Lung (tissue), 12 donors: ENCODE results near the gene CTTNBP2. TPM values are rescaled to one million over a fixed set of nuclear protein-coding genes. Genes with fewer than 3 reads are reported as not detected.

Source experiments
- ATAC-seq: fragments of 200-7000 bp; cut with Tn5 transposase; one replicate; pipeline ENCODE4 v1.9.1; 2020; ENCODE audit warnings: moderate number of reproducible peaks; ENCODE audit not compliant: insufficient read depth, low FRiP score
- DNase-seq, 3 donors: peaks; one replicate each; pipeline ENCODE4 v3.0.0-alpha.2; 2013 to 2017
- H3K27ac ChIP-seq, 2 donors: one replicate each; pipeline ENCODE4 v1.5.1; 2013; ENCODE audit warnings: mild to moderate bottlenecking in 2 of 2, moderate library complexity in 2 of 2, control low read depth in 1 of 2, inconsistent platforms in 1 of 2, low read depth in 1 of 2, low read length in 1 of 2
- H3K27me3 ChIP-seq, 3 donors: one replicate each; pipeline ENCODE4 v1.5.1; 2013; ENCODE audit warnings: low read length in 2 of 3; ENCODE audit not compliant: control insufficient read depth in 3 of 3, insufficient read depth in 3 of 3
- H3K36me3 ChIP-seq, 4 donors: one replicate each; pipeline ENCODE4 v1.5.1; 2013; ENCODE audit warnings: low read length in 4 of 4, mild to moderate bottlenecking in 1 of 4, moderate library complexity in 1 of 4; ENCODE audit not compliant: control insufficient read depth in 4 of 4, insufficient read depth in 4 of 4
- H3K4me1 ChIP-seq, 5 donors: one replicate each; pipeline ENCODE4 v1.5.1; 2013; ENCODE audit warnings: low read length in 5 of 5, mild to moderate bottlenecking in 2 of 5, moderate library complexity in 1 of 5; ENCODE audit not compliant: control insufficient read depth in 5 of 5, insufficient read depth in 5 of 5
- H3K4me3 ChIP-seq: one replicate; pipeline ENCODE4 v1.5.1; 2013; ENCODE audit warnings: mild to moderate bottlenecking, control low read depth, moderate library complexity
- H3K9ac ChIP-seq, 2 donors: one replicate each; pipeline ENCODE4 v1.5.1; 2013; ENCODE audit warnings: low read length in 2 of 2, control low read depth in 1 of 2; ENCODE audit not compliant: insufficient read depth in 1 of 2
- H3K9me3 ChIP-seq, 4 donors: one replicate each; pipeline ENCODE4 v1.5.1; 2013; ENCODE audit warnings: low read length in 3 of 4, mild to moderate bottlenecking in 1 of 4, moderate library complexity in 1 of 4; ENCODE audit not compliant: control insufficient read depth in 4 of 4, insufficient read depth in 3 of 4
- CTCF ChIP-seq: IDR thresholded peaks from 2 replicates; pipeline ENCODE4 v1.5.1; 2012; ENCODE audit warnings: mild to moderate bottlenecking; ENCODE audit errors: control extremely low read depth, extremely low read depth
- WGBS, 2 donors: extraction: QIAGEN DNeasy Blood & Tissue Kit; methylation state at CpG; one replicate each; pipeline ENCODE4 v1.1.7; 2013; 5-methylcytosine and 5-hydroxymethylcytosine counted together
- polyA plus RNA-seq, 2 donors: library from polyadenylated mRNA; stranded (reverse); fragments of 200-250 nt; gene quantifications; one replicate each; pipeline ENCODE4 v1.2.1, GENCODE V29; 2013
- total RNA-seq, 2 donors: library from RNA; depleted of rRNA in 1 of 2; stranded (reverse); fragments of >200 nt in 1 of 2; gene quantifications; one replicate each; pipeline ENCODE4 v1.2.1, GENCODE V29; 2014 to 2021
- donor health status: control.
- donor health status: control.
- donor health status: Bipolar disorder and iron deficiency.
- donor health status: healthy.
- donor health status: DM: yes; HTN: yes; CAD: no.

The CTTNBP2 gene
- total and polyA plus RNA-seq, 4 donors = 0.63 to 15.4 (median 2.4) TPM

- WGBS, 2 donors = 90 to 91% methylated on average over 1 of the region's 1 CpG
- no peak overlapping the region for H3K27ac ChIP-seq
- H3K4me3 ChIP-seq = no peak overlapping the region
Observed at GRCh38 chr7:117876761-117877160, 3.5 kb upstream of the CTTNBP2 start.

GRCh38 chr7:117875566-117875965 lies 2.3 kb upstream of the CTTNBP2 start:
- Histone ChIP-seq H3K27me3 (peaks cover 0 to 8% (median 4%) of the 10 kb centered on the region in 3 donors), H3K9me3 (peaks cover 0 to 3% (median 0%) of the 10 kb centered on the region in 4 donors), H3K4me3 (no peak overlapping the region), H3K36me3 (peaks cover 0 to 3% (median 0%) of the 10 kb centered on the region in 4 donors), H3K27ac (no peak overlapping the region), H3K4me1 (peaks cover 0 to 30% (median 6%) of the 10 kb centered on the region in 5 donors), H3K9ac (no peak overlapping the region)
- ATAC-seq = no peak
- no peak for TF ChIP-seq CTCF
- peak in 2 of 3 donors; percentile 34 to 38 for DNase-seq

More at GRCh38 chr7:117876761-117877160, 3.5 kb upstream of the CTTNBP2 start:
- Histone ChIP-seq H3K4me1 (peaks cover 0 to 20% (median 3%) of the 10 kb centered on the region in 5 donors), H3K36me3 (peaks cover 0 to 3% (median 0%) of the 10 kb centered on the region in 4 donors), H3K27me3 (peaks cover 0 to 6% (median 4%) of the 10 kb centered on the region in 3 donors), H3K9ac (no peak overlapping the region), H3K9me3 (peaks cover 0 to 3% (median 0%) of the 10 kb centered on the region in 4 donors)
- DNase-seq (no peak), ATAC-seq (no peak)
- TF ChIP-seq CTCF = no peak

GRCh38 chr7:117874191-117874700 lies 1.0 kb upstream of the CTTNBP2 start:
- ATAC-seq (no peak), DNase-seq (no peak)
- peaks cover 0 to 3% (median 0%) of the 10 kb centered on the region in 4 donors for H3K36me3 ChIP-seq
- TF ChIP-seq CTCF = no peak
- H3K4me3 ChIP-seq = no peak overlapping the region
- WGBS, 2 donors = 52 to 67% methylated on average over 7 of the region's 7 CpGs
- peaks cover 0 to 8% (median 4%) of the 10 kb centered on the region in 3 donors for H3K27me3 ChIP-seq
- no peak overlapping the region for H3K27ac ChIP-seq
- peaks cover 0 to 3% (median 0%) of the 10 kb centered on the region in 4 donors for H3K9me3 ChIP-seq
- peaks cover 0 to 43% (median 6%) of the 10 kb centered on the region in 5 donors for H3K4me1 ChIP-seq
- H3K9ac ChIP-seq = peak overlapping the region in 1 of 2 donors; percentile 36
